Esophagus muscularis mucosa (tissue), 3 donors: ENCODE data around the gene ZSWIM7.

Source experiments
- CTCF ChIP-seq, 3 experiments: fragments of 200-600 bp in 2 of 3; fragments of 450-650 bp in 1 of 3; sonication (generic) in 2 of 3; IDR thresholded peaks; one replicate each; pipeline ENCODE4 v1.5.1; 2017 to 2019; ENCODE audit warnings: antibody characterized with exemption in 3 of 3, mild to moderate bottlenecking in 2 of 3, moderate library complexity in 1 of 3
- POLR2A ChIP-seq: fragments of 450-650 bp; IDR thresholded peaks from one replicate; pipeline ENCODE4 v1.6.1; 2017; ENCODE audit warnings: antibody characterized with exemption, moderate library complexity, mild to moderate bottlenecking, low read depth
- POLR2AphosphoS5 ChIP-seq, 2 donors: sonication (generic); formaldehyde crosslinking; IDR thresholded peaks; one replicate each; pipeline ENCODE4 v1.6.1; 2017; ENCODE audit warnings: antibody characterized with exemption in 2 of 2

GRCh38 chr17:16001226-16001897 is 1.9 kb upstream of the ZSWIM7 start:
- TF ChIP-seq POLR2A, result no peak
- TF ChIP-seq CTCF (IDR thresholded peaks at IDR 0.05), result no peak
- TF ChIP-seq POLR2AphosphoS5 (IDR thresholded peaks at IDR 0.05), result no peak
